ENCODE results near the gene PRSS37.

DNA sequence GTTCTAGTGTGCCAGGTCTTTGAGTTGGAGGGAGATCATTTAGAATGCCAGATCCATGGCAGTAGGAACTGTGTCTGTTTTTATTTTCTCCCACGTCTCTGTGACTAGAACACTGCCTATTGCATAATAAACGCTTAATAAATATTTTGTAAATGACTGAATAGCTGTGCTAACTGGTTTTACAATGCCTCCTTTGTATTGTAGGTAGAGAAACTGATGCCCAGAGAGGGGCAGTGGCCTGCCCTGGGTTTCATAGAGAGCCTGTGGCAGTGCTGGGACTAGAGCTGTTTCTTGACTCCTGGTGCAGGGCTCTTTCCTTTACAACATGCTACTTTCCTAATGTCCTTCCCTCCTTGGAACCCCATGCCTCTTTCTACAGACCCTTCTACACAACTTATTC lies 48.8 kb downstream of the PRSS37 start:
- TF ChIP-seq CTCF (IDR thresholded peaks at IDR 0.05) (no peak), POLR2A (IDR thresholded peaks at IDR 0.05) (no peak), POLR2AphosphoS5 (IDR thresholded peaks at IDR 0.05) (no peak)
